GM12872 (cell line): ENCODE data around the gene SMIM22.

Source experiments
- CTCF ChIP-seq: IDR thresholded peaks from 3 replicates; pipeline ENCODE4 v1.5.1; 2011; ENCODE audit warnings: low read depth, mild to moderate bottlenecking, low read length, moderate library complexity; ENCODE audit not compliant: insufficient read depth

SMIM22 gene

GRCh38 chr16:4783251-4783950 is 11.8 kb upstream of the SMIM22 start:
- no peak for TF ChIP-seq CTCF

GRCh38 chr16:4783951-4784336 is 11.2 kb upstream of the SMIM22 start:
- TF ChIP-seq CTCF = no peak

- TF ChIP-seq CTCF = no peak
Measured at GRCh38 chr16:4785758-4786433, 9.3 kb upstream of the SMIM22 start.

GRCh38 chr16:4787068-4787467 is 8.1 kb upstream of the SMIM22 start:
- TF ChIP-seq CTCF = no peak

- no peak for TF ChIP-seq CTCF
Measured at GRCh38 chr16:4787627-4788482, 7.3 kb upstream of the SMIM22 start, which contains the start of gene SEPTIN12. Gene SEPTIN12, minus strand, starts transcription at chr16:4788345. Its CDS starts 700 bp downstream, at chr16:4787645.

- TF ChIP-seq CTCF = no peak
Measured at GRCh38 chr16:4788489-4788889, 6.7 kb upstream of the SMIM22 start.

GRCh38 chr16:4788910-4789309 is 6.3 kb upstream of the SMIM22 start:
- no peak for TF ChIP-seq CTCF
